HCT116 (cell line): ENCODE results near the gene ARHGAP29.

ENCODE experiments used
- CEBPB ChIP-seq: IDR thresholded peaks from 2 replicates; pipeline ENCODE4 v1.6.1; 2012; ENCODE audit warnings: low read depth
- CTCF ChIP-seq, 3 experiments: fragments of 200-600 bp in 1 of 3; sonication (generic) in 1 of 3; IDR thresholded peaks in 2 of 3; conservative IDR thresholded peaks in 1 of 3; 2 replicates each; pipeline ENCODE4 v1.5.1; 2012 to 2017; ENCODE audit warnings: low read depth in 2 of 3, low read length in 2 of 3, antibody characterized with exemption in 1 of 3, borderline replicate concordance in 1 of 3, control low read depth in 1 of 3, mild to moderate bottlenecking in 1 of 3, mixed read lengths in 1 of 3, mixed run types in 1 of 3, moderate library complexity in 1 of 3; ENCODE audit not compliant: insufficient read depth in 1 of 3
- EZH2phosphoT487 ChIP-seq: fragments of 200-600 bp; IDR thresholded peaks from 2 replicates; pipeline ENCODE4 v1.6.1; 2018; ENCODE audit warnings: antibody characterized with exemption, borderline replicate concordance
- JUND ChIP-seq: IDR thresholded peaks from 2 replicates; pipeline ENCODE4 v1.6.1; 2012
- MAX ChIP-seq: IDR thresholded peaks from 2 replicates; pipeline ENCODE4 v1.6.1; 2012
- POLR2A ChIP-seq: IDR thresholded peaks from 2 replicates; pipeline ENCODE4 v1.7.0; 2011; ENCODE audit warnings: borderline replicate concordance; ENCODE audit not compliant: insufficient read depth, insufficient read length; ENCODE audit errors: extremely low read depth
- POLR2AphosphoS5 ChIP-seq: IDR thresholded peaks from 2 replicates; pipeline ENCODE4 v1.6.1; 2011; ENCODE audit warnings: mild to moderate bottlenecking, low read depth, low read length, moderate library complexity
- RAD21 ChIP-seq: IDR thresholded peaks from 2 replicates; pipeline ENCODE4 v1.6.1; 2012; ENCODE audit warnings: low read depth, mild to moderate bottlenecking

GRCh38 chr1:94236013-94236491 lies 1.3 kb downstream of the ARHGAP29 start:
- TF ChIP-seq POLR2A (no peak), POLR2AphosphoS5 (no peak), RAD21 (no peak), CTCF (IDR thresholded peaks at IDR 0.05 in 2 of 3, conservative IDR thresholded peaks at IDR 0.05 in 1 of 3; ENCODE audit: borderline replicate concordance in 1 of 3, insufficient read depth in 1 of 3, low read depth in 2 of 3, low read length in 2 of 3) (no peak), EZH2phosphoT487 (no peak), CEBPB (no peak), MAX (no peak), JUND (no peak)
